HG02798 (cell line): ENCODE results near the gene IL17RE.

Experiments used
- ATAC-seq: cut with Tn5 transposase; IDR thresholded peaks from one replicate; pipeline ENCODE4 v1.9.1; 2021; ENCODE audit warnings: mild to moderate bottlenecking; ENCODE audit not compliant: unreplicated experiment, poor library complexity

IL17RE gene

GRCh38 chr3:9901967-9902366 is 681 bp upstream of the IL17RE start:
- no peak for ATAC-seq

DNA sequence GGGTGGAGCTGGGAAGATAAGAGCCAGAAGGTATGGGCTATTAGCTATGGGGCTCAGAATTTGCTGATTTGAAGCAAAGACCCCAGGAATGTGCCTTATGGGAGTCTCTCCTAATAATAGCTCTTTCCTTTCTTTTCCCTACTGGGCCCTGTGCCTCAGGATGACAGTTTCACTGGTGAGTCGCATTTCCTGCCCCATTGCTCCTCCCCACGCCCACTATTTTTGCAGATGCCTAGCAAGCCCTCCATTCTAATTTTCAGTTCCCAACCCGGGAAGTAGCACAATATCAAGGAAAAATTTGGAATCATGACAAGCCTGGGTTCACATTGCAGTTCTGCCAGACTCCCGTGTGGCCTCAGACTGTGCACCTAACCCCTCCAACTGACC is 583 bp downstream of the IL17RE start:
- no peak for ATAC-seq

GRCh38 chr3:9903904-9904303 is 1.3 kb downstream of the IL17RE start:
- ATAC-seq, result no peak

- ATAC-seq, result no peak
Measured at GRCh38 chr3:9906480-9906879, 3.8 kb downstream of the IL17RE start.

DNA sequence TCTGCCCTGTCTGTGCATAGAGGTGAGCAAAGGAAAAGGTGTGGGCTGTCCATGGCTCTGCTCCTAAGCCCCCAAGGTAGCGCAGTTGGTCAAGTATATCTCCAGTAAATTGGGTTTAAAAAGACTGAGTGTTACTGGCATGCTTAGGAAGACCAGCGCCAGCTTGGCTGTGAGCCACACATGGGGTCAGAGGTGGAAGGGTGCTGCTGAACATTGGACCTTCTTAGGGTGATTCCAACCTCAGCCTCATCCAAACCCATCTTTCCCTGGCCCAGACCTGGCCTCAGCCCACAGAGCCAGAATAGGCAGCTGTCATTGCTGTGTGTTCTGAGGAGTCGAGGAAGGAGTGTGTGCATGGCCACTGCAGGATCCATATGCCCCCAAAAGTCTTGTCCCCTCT is 5.6 kb downstream of the IL17RE start:
- ATAC-seq, result no peak

- ATAC-seq, result no peak
Measured at GRCh38 chr3:9909221-9910013, 6.8 kb downstream of the IL17RE start.

DNA sequence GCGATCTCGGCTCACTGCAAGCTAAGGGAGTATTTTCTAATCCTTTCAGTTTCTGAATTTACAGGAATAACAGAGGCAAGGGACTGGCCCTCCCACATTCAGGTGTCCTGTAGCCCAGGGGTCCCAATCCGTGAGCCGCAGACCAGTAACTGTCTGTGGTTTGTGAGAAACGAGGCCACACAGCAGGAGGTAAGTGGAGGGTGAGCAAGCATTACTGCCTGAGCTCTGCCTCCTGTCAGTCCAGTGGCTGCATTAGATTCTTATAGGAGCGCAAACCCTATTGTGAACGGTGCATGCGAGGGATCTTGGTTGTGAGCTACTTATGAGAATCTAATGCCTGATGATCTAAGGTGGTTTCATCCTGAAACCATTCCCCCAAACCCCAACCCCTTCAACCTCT is 9.2 kb downstream of the IL17RE start:
- ATAC-seq, result no peak

DNA sequence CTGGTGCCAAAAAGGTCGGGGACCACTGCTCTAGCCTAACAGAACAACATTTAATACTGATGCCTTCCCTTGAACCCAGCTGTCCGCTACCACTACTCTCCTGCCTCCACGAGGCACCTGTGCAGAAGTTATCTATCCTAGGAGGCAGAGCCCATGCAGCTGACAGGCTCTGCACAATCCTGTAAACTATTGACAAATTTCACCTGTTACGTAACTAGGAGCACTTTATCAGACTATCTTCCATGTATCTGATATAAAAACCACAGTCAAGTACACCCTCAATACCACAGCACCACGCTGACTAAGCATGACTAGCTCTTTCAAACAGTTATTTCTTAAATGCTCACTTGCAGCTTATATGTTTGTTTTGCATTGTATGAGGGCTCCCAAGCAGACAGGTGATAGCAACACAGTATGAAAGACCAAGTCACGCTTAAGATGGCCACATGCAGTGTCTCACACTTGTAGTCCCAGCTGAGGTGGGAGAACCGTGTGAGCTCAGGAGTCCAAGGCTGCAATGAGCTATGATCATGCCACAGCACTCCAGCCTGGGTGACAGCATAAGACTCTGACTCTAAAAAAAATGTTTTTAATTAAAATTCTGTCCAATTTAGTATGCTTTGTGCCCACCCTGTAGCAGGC is 9.8 kb downstream of the IL17RE start:
- no peak for ATAC-seq

DNA sequence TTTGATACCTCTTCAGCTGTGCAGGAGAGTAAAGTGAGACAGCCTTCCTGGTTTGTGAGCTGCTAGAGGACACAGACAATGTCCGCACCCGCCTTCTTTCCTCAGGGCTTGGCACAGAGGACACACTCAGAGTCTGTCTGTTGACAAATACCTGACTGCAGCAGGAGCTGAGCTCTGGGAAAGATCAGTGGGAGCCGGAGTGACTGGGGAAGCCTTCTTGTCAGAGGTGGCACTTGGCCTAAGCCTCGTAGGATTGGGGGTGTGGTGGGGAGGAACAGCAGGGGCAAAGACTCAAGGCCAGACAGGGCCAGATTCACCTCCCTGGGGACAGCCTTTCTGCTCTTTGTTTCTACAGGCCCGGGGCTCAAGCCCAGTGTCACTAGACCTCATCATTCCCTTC is 11.0 kb downstream of the IL17RE start:
- no peak for ATAC-seq

DNA sequence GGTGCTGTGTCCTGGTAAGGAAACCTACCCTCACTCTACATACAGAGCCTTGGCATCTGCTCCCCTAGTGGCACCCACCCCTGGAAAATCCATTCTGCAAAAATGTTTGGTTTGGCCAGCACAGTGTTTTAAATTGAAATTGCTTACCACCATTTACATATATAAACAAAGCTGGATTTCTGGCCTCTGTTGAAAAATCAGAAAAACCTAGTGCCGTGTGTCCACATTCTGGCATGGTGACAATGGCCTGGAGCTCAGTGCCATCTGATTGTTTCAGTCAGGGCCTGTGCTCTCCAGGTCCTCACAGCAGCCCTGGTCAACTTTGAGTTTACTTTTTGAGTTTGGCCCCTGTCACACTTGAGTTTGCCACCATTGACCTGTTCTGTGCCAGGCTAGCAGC is 11.4 kb downstream of the IL17RE start:
- ATAC-seq, result no peak

DNA sequence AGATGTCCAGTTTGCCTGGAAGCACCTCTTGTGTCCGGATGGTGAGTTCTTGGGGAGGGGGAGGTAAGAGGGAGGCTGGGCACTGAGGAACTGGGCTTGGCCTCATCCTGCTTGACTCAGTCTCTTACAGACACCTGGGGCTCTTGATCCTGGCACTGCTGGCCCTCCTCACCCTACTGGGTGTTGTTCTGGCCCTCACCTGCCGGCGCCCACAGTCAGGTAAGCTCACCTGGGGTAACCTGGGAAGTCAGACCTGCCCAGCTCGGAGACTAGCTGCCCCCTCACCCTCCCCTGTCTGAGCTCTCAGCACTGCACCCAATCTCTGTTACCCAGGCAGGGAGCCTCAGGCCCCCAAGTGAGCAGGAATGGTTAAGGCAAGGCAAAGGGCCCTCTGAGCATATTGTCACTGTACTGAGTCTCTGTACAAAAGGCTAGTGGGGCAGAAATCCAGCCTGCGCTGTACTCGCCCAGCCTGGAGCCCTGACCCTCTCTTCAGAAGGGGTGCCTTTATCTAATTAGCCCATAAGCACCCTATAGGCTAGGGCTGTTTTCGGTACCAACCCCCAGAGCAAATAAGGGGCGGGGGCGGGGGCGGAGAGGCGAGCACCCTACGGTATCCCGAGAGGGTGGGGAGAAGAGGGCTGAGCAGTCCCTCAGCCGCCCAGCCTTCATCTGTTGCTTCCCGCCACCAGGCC is 12.1 kb downstream of the IL17RE start:
- ATAC-seq, result no peak

DNA sequence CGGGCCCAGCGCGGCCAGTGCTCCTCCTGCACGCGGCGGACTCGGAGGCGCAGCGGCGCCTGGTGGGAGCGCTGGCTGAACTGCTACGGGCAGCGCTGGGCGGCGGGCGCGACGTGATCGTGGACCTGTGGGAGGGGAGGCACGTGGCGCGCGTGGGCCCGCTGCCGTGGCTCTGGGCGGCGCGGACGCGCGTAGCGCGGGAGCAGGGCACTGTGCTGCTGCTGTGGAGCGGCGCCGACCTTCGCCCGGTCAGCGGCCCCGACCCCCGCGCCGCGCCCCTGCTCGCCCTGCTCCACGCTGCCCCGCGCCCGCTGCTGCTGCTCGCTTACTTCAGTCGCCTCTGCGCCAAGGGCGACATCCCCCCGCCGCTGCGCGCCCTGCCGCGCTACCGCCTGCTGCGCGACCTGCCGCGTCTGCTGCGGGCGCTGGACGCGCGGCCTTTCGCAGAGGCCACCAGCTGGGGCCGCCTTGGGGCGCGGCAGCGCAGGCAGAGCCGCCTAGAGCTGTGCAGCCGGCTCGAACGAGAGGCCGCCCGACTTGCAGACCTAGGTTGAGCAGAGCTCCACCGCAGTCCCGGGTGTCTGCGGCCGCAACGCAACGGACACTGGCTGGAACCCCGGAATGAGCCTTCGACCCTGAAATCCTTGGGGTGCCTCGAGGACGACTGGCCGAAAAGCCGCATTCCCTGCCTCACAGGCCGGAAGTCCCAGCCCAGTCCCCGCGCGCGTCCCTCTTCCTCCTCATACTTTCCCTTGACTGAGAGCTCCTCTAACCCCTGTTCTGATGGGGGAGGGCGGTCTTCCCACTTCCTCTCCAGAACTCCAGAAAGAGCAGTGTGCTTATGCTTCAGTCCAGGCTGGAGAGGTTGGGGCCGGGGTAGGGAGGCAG is 12.8 kb downstream of the IL17RE start:
- ATAC-seq, result peak; percentile 41

GRCh38 chr3:9916346-9916733 is 13.7 kb downstream of the IL17RE start:
- no peak for ATAC-seq

- ATAC-seq, result no peak
Measured at GRCh38 chr3:9916734-9917680, 14.4 kb downstream of the IL17RE start, which contains the start of gene IL17RC. IL17RC (plus strand) TSS chr3:9917098; CDS start chr3:9917316, 218 bp downstream.

DNA sequence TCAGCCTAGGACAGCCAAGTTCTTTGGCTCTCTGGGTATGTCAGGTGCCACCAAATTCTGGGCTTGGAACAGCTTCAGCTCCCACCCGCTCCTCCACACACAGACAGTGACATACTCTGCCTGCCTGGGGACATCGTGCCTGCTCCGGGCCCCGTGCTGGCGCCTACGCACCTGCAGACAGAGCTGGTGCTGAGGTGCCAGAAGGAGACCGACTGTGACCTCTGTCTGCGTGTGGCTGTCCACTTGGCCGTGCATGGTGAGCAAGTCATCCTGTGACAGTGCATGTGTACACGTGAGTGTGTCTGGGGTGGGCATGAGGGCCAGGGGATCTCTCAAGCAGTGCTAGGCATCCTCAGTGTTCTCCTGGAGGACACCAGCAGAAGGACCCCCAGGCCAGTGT is 15.2 kb downstream of the IL17RE start:
- no peak for ATAC-seq

DNA sequence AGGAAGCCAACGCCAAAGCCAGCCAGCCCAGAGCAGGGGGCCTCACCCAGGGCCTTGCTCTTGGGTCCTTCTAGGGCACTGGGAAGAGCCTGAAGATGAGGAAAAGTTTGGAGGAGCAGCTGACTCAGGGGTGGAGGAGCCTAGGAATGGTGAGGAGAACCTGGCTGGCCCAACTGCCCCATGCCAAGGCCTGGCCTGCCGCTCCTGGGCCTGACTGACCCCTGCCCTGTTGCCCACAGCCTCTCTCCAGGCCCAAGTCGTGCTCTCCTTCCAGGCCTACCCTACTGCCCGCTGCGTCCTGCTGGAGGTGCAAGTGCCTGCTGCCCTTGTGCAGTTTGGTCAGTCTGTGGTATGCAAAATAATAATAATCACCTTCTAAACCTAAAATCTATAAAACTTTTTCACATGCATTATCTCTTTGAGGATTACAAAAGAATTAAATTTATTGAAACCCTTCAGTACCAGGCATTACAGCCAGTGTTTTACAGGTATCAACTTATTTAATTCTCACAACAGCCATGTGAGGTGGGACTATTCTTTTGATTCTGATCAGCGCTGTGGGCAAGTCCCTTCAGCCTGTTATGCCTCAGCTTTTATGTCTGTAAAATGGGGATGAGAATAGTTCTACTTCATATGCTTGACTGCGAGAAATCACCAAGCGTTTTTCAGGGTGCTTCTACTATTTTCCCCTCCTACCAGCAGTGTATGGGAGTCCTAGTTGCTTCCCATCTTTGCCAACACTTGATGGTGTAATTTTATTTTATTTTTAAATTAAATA is 15.8 kb downstream of the IL17RE start:
- no peak for ATAC-seq

- no peak for ATAC-seq
Measured at GRCh38 chr3:9928158-9928557, 25.5 kb downstream of the IL17RE start.

DNA sequence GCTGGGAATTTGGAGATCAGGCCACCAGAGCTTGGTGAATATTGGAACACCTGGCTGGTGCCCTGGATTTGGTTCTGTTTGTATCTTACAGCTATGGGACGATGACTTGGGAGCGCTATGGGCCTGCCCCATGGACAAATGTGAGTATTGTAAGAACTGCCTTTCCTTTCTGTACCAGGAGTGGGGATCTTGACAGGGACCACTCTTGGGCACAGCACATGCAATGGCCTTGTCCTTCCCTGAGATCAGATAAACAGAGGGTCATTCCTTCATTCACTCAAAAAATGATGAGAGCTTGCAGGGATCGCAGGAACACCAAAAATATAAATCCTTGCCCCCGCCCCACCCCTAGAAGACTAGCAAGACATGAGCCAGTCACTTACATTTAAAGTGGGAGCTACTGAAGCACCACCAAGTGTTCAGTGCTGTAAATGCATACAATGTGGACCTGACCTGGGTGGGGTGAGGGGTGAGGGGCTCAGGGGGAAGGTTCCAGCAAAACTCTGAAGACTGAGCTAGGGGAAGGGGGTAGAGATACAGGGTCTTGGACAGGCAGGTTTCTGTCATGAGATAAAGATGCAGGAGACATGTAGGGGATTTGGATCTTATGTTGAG is 28.3 kb downstream of the IL17RE start:
- no peak for ATAC-seq
